ENCODE data around the gene RPS6KA6. TPM values are rescaled to one million over a fixed set of nuclear protein-coding genes. Genes with fewer than 3 reads are reported as not detected.

The RPS6KA6 gene
- total RNA-seq, 1 donor from 2014 or later, result 2.7 TPM

GRCh38 chrX:84047339-84047738 lies 140.7 kb downstream of the RPS6KA6 start:
- TF ChIP-seq CTCF (IDR thresholded peaks at IDR 0.05) (no peak), POLR2A (IDR thresholded peaks at IDR 0.05) (no peak), POLR2AphosphoS5 (IDR thresholded peaks at IDR 0.05; ENCODE audit: insufficient read depth in 1 of 2, low read depth in 1 of 2) (no peak)
- intact Hi-C loops (cut with DNase I), result no loop called here
- no peak for DNase-seq (ENCODE audit: extremely low spot score in 2 of 2)
- Histone ChIP-seq H3K27me3 (no peaks in the 10 kb centered on the region), H3K4me3 (no peak overlapping the region), H3K27ac (no peak overlapping the region), H3K9me3 (no peaks in the 10 kb centered on the region), H3K4me1 (no peaks in the 10 kb centered on the region), H3K36me3 (no peaks in the 10 kb centered on the region)

GRCh38 chrX:84046403-84046984 lies 141.5 kb downstream of the RPS6KA6 start:
- Histone ChIP-seq H3K36me3 (no peaks in the 10 kb centered on the region), H3K27ac (no peak overlapping the region), H3K4me1 (no peaks in the 10 kb centered on the region), H3K9me3 (no peaks in the 10 kb centered on the region), H3K27me3 (no peaks in the 10 kb centered on the region), H3K4me3 (no peak overlapping the region)
- no peak for TF ChIP-seq POLR2A (IDR thresholded peaks at IDR 0.05)
- TF ChIP-seq POLR2AphosphoS5 (IDR thresholded peaks at IDR 0.05; ENCODE audit: insufficient read depth in 1 of 2, low read depth in 1 of 2), result no peak
- TF ChIP-seq CTCF (IDR thresholded peaks at IDR 0.05), result peak; percentile 16 to 18 (median 17)
- DNase-seq (ENCODE audit: extremely low spot score in 2 of 2), result no peak
- intact Hi-C loops (cut with DNase I), result no loop called here

- Histone ChIP-seq H3K4me3 (no peak overlapping the region), H3K9me3 (no peaks in the 10 kb centered on the region), H3K27me3 (no peaks in the 10 kb centered on the region), H3K4me1 (no peaks in the 10 kb centered on the region), H3K36me3 (no peaks in the 10 kb centered on the region), H3K27ac (no peak overlapping the region)
- intact Hi-C loops (cut with DNase I), result no loop called here
- DNase-seq (ENCODE audit: extremely low spot score in 2 of 2), result no peak
- TF ChIP-seq POLR2A (IDR thresholded peaks at IDR 0.05) (no peak), POLR2AphosphoS5 (IDR thresholded peaks at IDR 0.05; ENCODE audit: insufficient read depth in 1 of 2, low read depth in 1 of 2) (no peak), CTCF (IDR thresholded peaks at IDR 0.05) (no peak)
Observed at GRCh38 chrX:84044051-84044450, 143.9 kb downstream of the RPS6KA6 start.

Small RNA genes within 50 kb of the gene (microRNA-seq; reads per million reads assigned to microRNA genes)
- gene MIR548I4 (ENCODE audit: borderline number of aligned reads, borderline replicate concordance), result not detected

Small RNA genes within 50 kb of the gene (small RNA-seq; reads per million reads assigned to genes)
- gene MIR548I4, result not detected
